ENCODE results near the gene ZNF274. TPM values are rescaled to one million over a fixed set of nuclear protein-coding genes. Genes with fewer than 3 reads are reported as not detected.

Gene ZNF274
- total and polyA plus RNA-seq, 2 donors (not counting 1 experiment from before 2014, with no cell fraction given), result 53.3 to 83.7 TPM

GRCh38 chr19:58217069-58217481, 34.2 kb downstream of the ZNF274 start:
- H3K4me2 ChIP-seq (replicated peaks; ENCODE audit: low read depth, low read length, poor library complexity, severe bottlenecking), result no peak overlapping the region
- H3K9me3 ChIP-seq (ENCODE audit: control extremely low read depth in 1 of 3, control insufficient read depth in 2 of 3, insufficient read depth in 1 of 3, low read length in 2 of 3), result peaks cover 2 to 90% (median 65%) of the 10 kb centered on the region in 3 donors
- no peaks in the 10 kb centered on the region for H4K20me1 ChIP-seq (ENCODE audit: control insufficient read depth, insufficient read depth, low read length, poor library complexity, severe bottlenecking)
- WGBS (ENCODE audit: insufficient coverage), result 67% methylated on average over 34 of the region's 34 CpGs
- no peak for DNase-seq
- ChIA-PET CTCF (no interaction called here), POLR2A (no interaction called here)
- no peak for ATAC-seq (ENCODE audit: low read depth)
- no peaks in the 10 kb centered on the region for H3K4me1 Mint-ChIP-seq
- intact Hi-C loops (cut with micrococcal nuclease), result no loop called here
- H3K27ac Mint-ChIP-seq, result no peak overlapping the region
- H3K27me3 Mint-ChIP-seq, result no peaks in the 10 kb centered on the region
- peaks cover 1 to 10% of the 10 kb centered on the region in 2 experiments for H3K36me3 ChIP-seq (replicated peaks in 1 of 2; ENCODE audit: control extremely low read depth in 1 of 2, control insufficient read depth in 1 of 2, extremely low read depth in 1 of 2, insufficient read depth in 2 of 2, low read length in 1 of 2)
- H2AFZ ChIP-seq (ENCODE audit: insufficient read depth, low read depth, low read length, poor library complexity, severe bottlenecking), result no peak overlapping the region
- H3K27ac ChIP-seq (ENCODE audit: low read length in 2 of 2), result no peak overlapping the region
- peaks cover 0 to 3% (median 0%) of the 10 kb centered on the region in 4 experiments for H3K27me3 ChIP-seq (replicated peaks in 1 of 4; ENCODE audit: control extremely low read depth in 1 of 4, control insufficient read depth in 3 of 4, insufficient read depth in 4 of 4, low read length in 3 of 4)
- TF ChIP-seq EZH2 (IDR thresholded peaks at IDR 0.05; ENCODE audit: borderline replicate concordance, insufficient read depth, low read depth, low read length, poor library complexity, severe bottlenecking), result no peak
- TF ChIP-seq CTCF (IDR thresholded peaks at IDR 0.05), result no peak
- no peaks in the 10 kb centered on the region for H3K4me1 ChIP-seq (ENCODE audit: control insufficient read depth in 2 of 2, insufficient read depth in 2 of 2, low read length in 2 of 2)
- H3K9ac ChIP-seq (ENCODE audit: low read length), result no peak overlapping the region
- H3K9me3 Mint-ChIP-seq (ENCODE audit: insufficient read depth), result peaks cover 18% of the 10 kb centered on the region
- no peak overlapping the region for H3K4me3 Mint-ChIP-seq
- H3K79me2 ChIP-seq (ENCODE audit: control insufficient read depth, insufficient read depth, low read length), result no peaks in the 10 kb centered on the region
- H3K4me3 ChIP-seq (ENCODE audit: control extremely low read depth in 1 of 5, extremely low read depth in 1 of 5, insufficient read depth in 1 of 5, low read depth in 2 of 5, low read length in 4 of 5), result no peak overlapping the region

- intact Hi-C loops (cut with micrococcal nuclease), result no loop called here
- ATAC-seq (ENCODE audit: low read depth), result no peak
- no peaks in the 10 kb centered on the region for H3K4me1 Mint-ChIP-seq
- Histone ChIP-seq H3K27me3 (replicated peaks in 1 of 4; ENCODE audit: control extremely low read depth in 1 of 4, control insufficient read depth in 3 of 4, insufficient read depth in 4 of 4, low read length in 3 of 4) (peaks cover 0 to 3% (median 0%) of the 10 kb centered on the region in 4 experiments), H3K4me1 (ENCODE audit: control insufficient read depth in 2 of 2, insufficient read depth in 2 of 2, low read length in 2 of 2) (no peaks in the 10 kb centered on the region), H3K79me2 (ENCODE audit: control insufficient read depth, insufficient read depth, low read length) (no peaks in the 10 kb centered on the region), H3K4me2 (replicated peaks; ENCODE audit: low read depth, low read length, poor library complexity, severe bottlenecking) (no peak overlapping the region), H3K9me3 (ENCODE audit: control extremely low read depth in 1 of 3, control insufficient read depth in 2 of 3, insufficient read depth in 1 of 3, low read length in 2 of 3) (peaks cover 3 to 85% (median 62%) of the 10 kb centered on the region in 3 donors), H3K27ac (ENCODE audit: low read length in 2 of 2) (no peak overlapping the region), H4K20me1 (ENCODE audit: control insufficient read depth, insufficient read depth, low read length, poor library complexity, severe bottlenecking) (no peaks in the 10 kb centered on the region), H3K36me3 (replicated peaks in 1 of 2; ENCODE audit: control extremely low read depth in 1 of 2, control insufficient read depth in 1 of 2, extremely low read depth in 1 of 2, insufficient read depth in 2 of 2, low read length in 1 of 2) (peaks cover 1 to 3% of the 10 kb centered on the region in 2 experiments), H3K4me3 (ENCODE audit: control extremely low read depth in 1 of 5, extremely low read depth in 1 of 5, insufficient read depth in 1 of 5, low read depth in 2 of 5, low read length in 4 of 5) (no peak overlapping the region), H2AFZ (ENCODE audit: insufficient read depth, low read depth, low read length, poor library complexity, severe bottlenecking) (no peak overlapping the region), H3K9ac (ENCODE audit: low read length) (no peak overlapping the region)
- H3K27ac Mint-ChIP-seq, result no peak overlapping the region
- DNase-seq, result no peak
- H3K9me3 Mint-ChIP-seq (ENCODE audit: insufficient read depth), result peaks cover 20% of the 10 kb centered on the region
- POLR2A ChIA-PET, result interaction anchor here (0.7 to 1.2 kb wide), 2 partner anchors 163 to 358 kb away, joined by 3 to 9 read pairs; partner anchors contain the start of gene ZNF837
- CTCF ChIA-PET, result no interaction called here
- peaks cover 3% of the 10 kb centered on the region for H3K27me3 Mint-ChIP-seq
- no peak overlapping the region for H3K4me3 Mint-ChIP-seq
- 94% methylated on average over 23 of the region's 25 CpGs for WGBS (ENCODE audit: insufficient coverage)
- TF ChIP-seq EZH2 (IDR thresholded peaks at IDR 0.05; ENCODE audit: borderline replicate concordance, insufficient read depth, low read depth, low read length, poor library complexity, severe bottlenecking) (no peak), CTCF (IDR thresholded peaks at IDR 0.05) (no peak)
Measured at GRCh38 chr19:58217607-58218391, 34.9 kb downstream of the ZNF274 start.

Data from B cell (primary cell).